ENCODE measurements around the gene SMARCA4.
A peak's percentile ranks its signal among the peaks of the same experiment; 100 is the strongest.

Gene SMARCA4

GRCh38 chr19:10913716-10914340 is 47.0 kb upstream of the SMARCA4 start:
- H3K4me3 ChIP-seq (ENCODE audit: low read depth, low read length): no peak overlapping the region
- TF ChIP-seq HIC1 (tag by site-specific recombination; IDR thresholded peaks at IDR 0.05) (0 out of 2 replicates have a peak, but pooled peaks have one; percentile 30), ZNF658 (tag by site-specific recombination; IDR thresholded peaks at IDR 0.05) (no peak)
- H3K36me3 ChIP-seq (ENCODE audit: control insufficient read depth in 2 of 2, insufficient read depth in 1 of 2, low read length in 2 of 2): peaks cover 7 to 74% of the 10 kb centered on the region in 2 experiments; a peak in 2 of 3 replicates
- H3K27ac ChIP-seq (ENCODE audit: extremely low read depth, low read depth, low read length): no peak overlapping the region
- H3K9me3 ChIP-seq (ENCODE audit: control insufficient read depth, insufficient read depth, low read depth, low read length): no peaks in the 10 kb centered on the region
- H3K4me1 ChIP-seq (ENCODE audit: control insufficient read depth, insufficient read depth, low read length): no peaks in the 10 kb centered on the region
- ChIA-PET POLR2A (no interaction called here), CTCF (no interaction called here)

- no peak for TF ChIP-seq ZNF169 (tag by site-specific recombination; IDR thresholded peaks at IDR 0.05)
- no peak for TF ChIP-seq ZBTB48 (tag by site-specific recombination; IDR thresholded peaks at IDR 0.05)
- no peak for TF ChIP-seq ZNF112 (tag by site-specific recombination; IDR thresholded peaks at IDR 0.05)
- peak; percentile 13; the same call in 1 of the 2 replicates for TF ChIP-seq GLIS2 (tag by site-specific recombination; IDR thresholded peaks at IDR 0.05)
- TF ChIP-seq ZFHX2 (tag by site-specific recombination; conservative IDR thresholded peaks at IDR 0.05): peak; percentile 15; the same call in 1 of the 2 replicates
- no peak for TF ChIP-seq ZNF23 (tag by site-specific recombination; IDR thresholded peaks at IDR 0.05; ENCODE audit: borderline replicate concordance)
- TF ChIP-seq ZNF692 (tag by site-specific recombination; IDR thresholded peaks at IDR 0.05): peak; percentile 87
- no peak for TF ChIP-seq ZBTB8A (tag by site-specific recombination; IDR thresholded peaks at IDR 0.05)
- TF ChIP-seq ZEB2 (tag by site-specific recombination; IDR thresholded peaks at IDR 0.05): no peak
- TF ChIP-seq EGR2 (tag by site-specific recombination; IDR thresholded peaks at IDR 0.05; ENCODE audit: low read depth): 0 out of 2 replicates have a peak, but pooled peaks have one; percentile 14
- peak; percentile 5 for TF ChIP-seq ZBTB26 (tag by site-specific recombination; optimal IDR thresholded peaks at IDR 0.05)
- peak; percentile 49 for TF ChIP-seq ZIC2 (tag by site-specific recombination; IDR thresholded peaks at IDR 0.05)
- no peak for TF ChIP-seq ZNF394 (tag by site-specific recombination; IDR thresholded peaks at IDR 0.05; ENCODE audit: borderline replicate concordance)
- 0 out of 2 replicates have a peak, but pooled peaks have one; percentile 41 for TF ChIP-seq ZFP69B (tag by site-specific recombination; IDR thresholded peaks at IDR 0.05)
- TF ChIP-seq ZBTB21 (tag by site-specific recombination; IDR thresholded peaks at IDR 0.05): no peak
- no peak for TF ChIP-seq ZNF214 (tag by site-specific recombination; IDR thresholded peaks at IDR 0.05; ENCODE audit: borderline replicate concordance)
- TF ChIP-seq KLF17 (tag by site-specific recombination; IDR thresholded peaks at IDR 0.05): peak; percentile 80
- TF ChIP-seq ZNF175 (tag by site-specific recombination; IDR thresholded peaks at IDR 0.05): no peak
- TF ChIP-seq SP3 (tag by site-specific recombination; IDR thresholded peaks at IDR 0.05): no peak
- TF ChIP-seq FEZF1 (tag by site-specific recombination; IDR thresholded peaks at IDR 0.05): no peak
- ChIA-PET POLR2A (no interaction called here), CTCF (interaction anchor here (0.6 to 2.0 kb wide), 3 partner anchors 44 to 211 kb away, joined by 3 to 5 read pairs (median 3); no protein-coding TSS in a partner anchor)
- no peaks in the 10 kb centered on the region for H3K4me1 ChIP-seq (ENCODE audit: control insufficient read depth, insufficient read depth, low read length)
- H3K36me3 ChIP-seq (ENCODE audit: control insufficient read depth in 2 of 2, insufficient read depth in 1 of 2, low read length in 2 of 2): peaks cover 0 to 79% of the 10 kb centered on the region in 2 experiments; a peak in 2 of 3 replicates
- no peak overlapping the region for H3K27ac ChIP-seq (ENCODE audit: extremely low read depth, low read depth, low read length)
- no peaks in the 10 kb centered on the region for H3K9me3 ChIP-seq (ENCODE audit: control insufficient read depth, insufficient read depth, low read depth, low read length)
- no peak overlapping the region for H3K4me3 ChIP-seq (ENCODE audit: low read depth, low read length)
These were observed 45.4 kb upstream of the SMARCA4 start for GRCh38 chr19:10915130-10916091.

Measured in HEK293 (cell line).